ENCODE measurements around the gene HOXB9.
A peak's percentile ranks its signal among the peaks of the same experiment; 100 is the strongest.

Gene HOXB9

GRCh38 chr17:48596000-48596734, 30.0 kb downstream of the HOXB9 start:
- DNase-seq (ENCODE audit: low read depth): no peak

GRCh38 chr17:48595278-48595999, 30.7 kb downstream of the HOXB9 start:
- no peak for DNase-seq (ENCODE audit: low read depth)

GRCh38 chr17:48594538-48595277, 31.4 kb downstream of the HOXB9 start:
- DNase-seq (ENCODE audit: low read depth): no peak

GRCh38 chr17:48593840-48594537, 32.2 kb downstream of the HOXB9 start:
- DNase-seq (ENCODE audit: low read depth): peak; percentile 10

GRCh38 chr17:48593126-48593829, 32.9 kb downstream of the HOXB9 start, which contains the start of gene HOXB5:
HOXB5 (minus strand) TSS chr17:48593779; CDS start chr17:48593682, 97 bp downstream.
- DNase-seq (ENCODE audit: low read depth): no peak

- DNase-seq (ENCODE audit: low read depth): no peak
Measured at GRCh38 chr17:48592577-48592976, 33.6 kb downstream of the HOXB9 start.

GRCh38 chr17:48592057-48592514, 34.1 kb downstream of the HOXB9 start:
- no peak for DNase-seq (ENCODE audit: low read depth)

GRCh38 chr17:48591255-48592056, 34.7 kb downstream of the HOXB9 start:
- no peak for DNase-seq (ENCODE audit: low read depth)

GRCh38 chr17:48590607-48591161, 35.5 kb downstream of the HOXB9 start:
- DNase-seq (ENCODE audit: low read depth): no peak

- DNase-seq (ENCODE audit: low read depth): no peak
Measured at GRCh38 chr17:48589831-48590606, 36.1 kb downstream of the HOXB9 start, which contains the start of gene HOXB3. HOXB3 (minus strand) TSS chr17:48590241; CDS start chr17:48552474, 37,767 bp downstream.

- no peak for DNase-seq (ENCODE audit: low read depth)
Measured at GRCh38 chr17:48589060-48589830, 36.9 kb downstream of the HOXB9 start.

GRCh38 chr17:48588528-48588927, 37.6 kb downstream of the HOXB9 start:
- DNase-seq (ENCODE audit: low read depth): no peak

- DNase-seq (ENCODE audit: low read depth): no peak
Measured at GRCh38 chr17:48588074-48588415, 38.1 kb downstream of the HOXB9 start.

GRCh38 chr17:48587276-48588073, 38.7 kb downstream of the HOXB9 start:
- no peak for DNase-seq (ENCODE audit: low read depth)

GRCh38 chr17:48586355-48587258, 39.6 kb downstream of the HOXB9 start:
- no peak for DNase-seq (ENCODE audit: low read depth)

- DNase-seq (ENCODE audit: low read depth): no peak
Measured at GRCh38 chr17:48584223-48584741, 41.9 kb downstream of the HOXB9 start.

Measured in fibroblast of gingiva (primary cell).